Measurements from ENCODE around the gene ZC4H2.

ZC4H2 gene

DNA sequence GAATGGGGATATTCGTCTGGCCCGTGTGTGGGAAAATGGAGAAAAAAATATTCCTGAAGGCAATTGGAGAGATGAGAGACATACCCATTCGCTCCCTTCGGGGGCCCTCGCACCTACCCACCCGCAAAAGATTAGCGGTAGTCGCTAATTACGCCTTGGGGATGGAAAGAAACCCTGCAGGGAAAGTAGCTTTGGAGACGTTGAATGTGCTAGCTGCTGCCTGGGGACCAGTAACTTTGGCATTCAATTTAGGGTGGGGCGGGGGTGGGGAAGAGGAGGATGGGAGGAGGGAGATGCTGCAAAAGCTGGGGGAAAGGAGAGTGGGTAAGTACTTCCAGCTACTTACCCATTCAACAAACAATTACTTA, 407 bp upstream of the ZC4H2 start:
- H3K4me2 ChIP-seq: peak overlapping the region; percentile 69
- H3K36me3 ChIP-seq (ENCODE audit: insufficient read depth): no peaks in the 10 kb centered on the region
- peak overlapping the region; percentile 66; the same call in 1 of the 2 replicates for H2AFZ ChIP-seq (ENCODE audit: low read depth)
- no peak overlapping the region for H3K4me3 ChIP-seq (IDR thresholded peaks at IDR 0.05; ENCODE audit: insufficient read depth, low read depth, low read length)
- H4K20me1 ChIP-seq (ENCODE audit: insufficient read depth): no peaks in the 10 kb centered on the region
- no peak overlapping the region for H3K27ac ChIP-seq
- peaks cover 20% of the 10 kb centered on the region for H3K4me1 ChIP-seq (ENCODE audit: low read depth, poor library complexity, severe bottlenecking)
- TF ChIP-seq, protein P1, sequence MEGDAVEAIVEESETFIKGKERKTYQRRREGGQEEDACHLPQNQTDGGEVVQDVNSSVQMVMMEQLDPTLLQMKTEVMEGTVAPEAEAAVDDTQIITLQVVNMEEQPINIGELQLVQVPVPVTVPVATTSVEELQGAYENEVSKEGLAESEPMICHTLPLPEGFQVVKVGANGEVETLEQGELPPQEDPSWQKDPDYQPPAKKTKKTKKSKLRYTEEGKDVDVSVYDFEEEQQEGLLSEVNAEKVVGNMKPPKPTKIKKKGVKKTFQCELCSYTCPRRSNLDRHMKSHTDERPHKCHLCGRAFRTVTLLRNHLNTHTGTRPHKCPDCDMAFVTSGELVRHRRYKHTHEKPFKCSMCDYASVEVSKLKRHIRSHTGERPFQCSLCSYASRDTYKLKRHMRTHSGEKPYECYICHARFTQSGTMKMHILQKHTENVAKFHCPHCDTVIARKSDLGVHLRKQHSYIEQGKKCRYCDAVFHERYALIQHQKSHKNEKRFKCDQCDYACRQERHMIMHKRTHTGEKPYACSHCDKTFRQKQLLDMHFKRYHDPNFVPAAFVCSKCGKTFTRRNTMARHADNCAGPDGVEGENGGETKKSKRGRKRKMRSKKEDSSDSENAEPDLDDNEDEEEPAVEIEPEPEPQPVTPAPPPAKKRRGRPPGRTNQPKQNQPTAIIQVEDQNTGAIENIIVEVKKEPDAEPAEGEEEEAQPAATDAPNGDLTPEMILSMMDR (conservative IDR thresholded peaks at IDR 0.05; ENCODE audit: low read depth, low read length): no peak
- H3K27me3 ChIP-seq (ENCODE audit: insufficient read depth, low read depth): no peaks in the 10 kb centered on the region
- no peak overlapping the region for H3K9ac ChIP-seq
- H3K79me2 ChIP-seq (ENCODE audit: insufficient read depth, low read depth): no peaks in the 10 kb centered on the region

DNA sequence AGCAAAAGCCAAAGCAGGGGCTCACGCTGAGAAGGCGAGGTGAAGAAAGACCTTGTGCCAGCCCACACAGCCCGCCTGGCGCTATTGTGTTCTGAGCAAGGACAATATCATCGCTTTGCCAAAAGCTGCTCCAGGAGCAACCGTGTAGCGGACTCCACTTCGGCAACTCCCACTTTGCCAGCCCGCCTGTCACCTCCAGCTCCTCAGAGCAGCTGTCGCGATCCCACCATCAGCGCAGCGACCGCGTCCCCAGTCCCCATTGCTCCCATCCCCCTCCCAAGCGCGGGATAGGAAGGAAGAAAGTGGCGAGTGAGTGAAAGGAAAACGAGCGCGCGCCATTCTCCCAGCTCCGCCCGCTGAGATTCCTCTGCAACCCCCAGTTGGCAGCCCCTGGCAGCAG, 759 bp downstream of the ZC4H2 start:
- peak overlapping the region; percentile 66 for H2AFZ ChIP-seq (ENCODE audit: low read depth)
- H3K27ac ChIP-seq: peak overlapping the region; percentile 24; the same call in 1 of the 2 replicates
- peak overlapping the region; percentile 69 for H3K4me2 ChIP-seq
- no peaks in the 10 kb centered on the region for H3K79me2 ChIP-seq (ENCODE audit: insufficient read depth, low read depth)
- TF ChIP-seq, protein P1 (conservative IDR thresholded peaks at IDR 0.05; ENCODE audit: low read depth, low read length): no peak
- no peaks in the 10 kb centered on the region for H3K27me3 ChIP-seq (ENCODE audit: insufficient read depth, low read depth)
- no peaks in the 10 kb centered on the region for H4K20me1 ChIP-seq (ENCODE audit: insufficient read depth)
- H3K9ac ChIP-seq: peak overlapping the region; percentile 41; the same call in 1 of the 2 replicates
- no peak overlapping the region for H3K4me3 ChIP-seq (IDR thresholded peaks at IDR 0.05; ENCODE audit: insufficient read depth, low read depth, low read length)
- H3K36me3 ChIP-seq (ENCODE audit: insufficient read depth): no peaks in the 10 kb centered on the region
- H3K4me1 ChIP-seq (ENCODE audit: low read depth, poor library complexity, severe bottlenecking): peaks cover 20% of the 10 kb centered on the region

DNA sequence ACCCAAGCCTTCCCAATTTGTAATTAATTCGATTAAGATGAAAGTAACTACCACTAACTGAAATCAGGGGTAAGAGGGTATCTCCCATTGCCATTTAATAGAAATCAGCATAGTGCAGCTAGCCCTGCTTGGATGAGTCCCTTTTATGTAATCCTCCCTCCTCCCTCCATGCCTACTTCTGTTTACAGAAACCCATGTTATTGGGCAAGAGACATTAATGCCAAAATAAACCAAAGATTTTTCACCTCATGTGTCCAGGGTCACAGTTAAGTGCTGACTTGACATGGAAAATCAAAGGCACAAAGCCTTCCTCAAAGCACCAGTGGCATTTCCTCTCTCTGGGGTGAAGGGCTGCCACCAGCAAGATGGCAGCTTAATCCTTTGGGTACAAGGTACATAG, 50.8 kb downstream of the ZC4H2 start:
- no peaks in the 10 kb centered on the region for H3K4me1 ChIP-seq (ENCODE audit: low read depth, poor library complexity, severe bottlenecking)

DNA sequence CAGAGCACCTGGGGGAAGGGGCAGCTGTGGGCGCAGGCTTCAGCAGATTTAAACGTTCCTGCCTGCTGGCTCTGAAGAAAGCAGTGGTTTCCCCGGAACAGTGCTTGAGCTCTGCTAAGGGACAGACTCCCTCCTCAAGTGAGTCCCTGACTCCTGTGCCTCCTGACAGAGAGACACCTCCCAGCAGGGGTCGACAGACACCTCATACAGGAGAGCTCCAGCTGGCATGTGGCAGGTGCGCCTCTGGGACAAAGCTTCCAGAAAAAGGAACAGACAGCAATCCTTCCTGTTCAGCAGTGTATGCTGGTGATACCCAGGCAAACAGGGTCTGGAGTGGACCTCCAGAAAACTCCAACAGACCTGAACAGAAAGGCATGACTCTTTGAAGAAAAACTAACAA, 68.1 kb downstream of the ZC4H2 start:
- no peaks in the 10 kb centered on the region for H3K36me3 ChIP-seq (ENCODE audit: insufficient read depth)
- H3K4me2 ChIP-seq: no peak overlapping the region
- no peaks in the 10 kb centered on the region for H3K27me3 ChIP-seq (ENCODE audit: insufficient read depth, low read depth)
- no peaks in the 10 kb centered on the region for H4K20me1 ChIP-seq (ENCODE audit: insufficient read depth)
- H3K4me1 ChIP-seq (ENCODE audit: low read depth, poor library complexity, severe bottlenecking): no peaks in the 10 kb centered on the region
- no peaks in the 10 kb centered on the region for H3K79me2 ChIP-seq (ENCODE audit: insufficient read depth, low read depth)
- H3K4me3 ChIP-seq (IDR thresholded peaks at IDR 0.05; ENCODE audit: insufficient read depth, low read depth, low read length): no peak overlapping the region
- no peak overlapping the region for H3K27ac ChIP-seq
- H3K9ac ChIP-seq: no peak overlapping the region
- H2AFZ ChIP-seq (ENCODE audit: low read depth): no peak overlapping the region
- TF ChIP-seq, protein P1 (conservative IDR thresholded peaks at IDR 0.05; ENCODE audit: low read depth, low read length): no peak

More for the DNA sequence above, 50.8 kb downstream of the ZC4H2 start:
- no peaks in the 10 kb centered on the region for H3K36me3 ChIP-seq (ENCODE audit: insufficient read depth)
- H4K20me1 ChIP-seq (ENCODE audit: insufficient read depth): no peaks in the 10 kb centered on the region
- no peaks in the 10 kb centered on the region for H3K27me3 ChIP-seq (ENCODE audit: insufficient read depth, low read depth)
- no peaks in the 10 kb centered on the region for H3K79me2 ChIP-seq (ENCODE audit: insufficient read depth, low read depth)
- no peak overlapping the region for H3K9ac ChIP-seq
- H3K4me2 ChIP-seq: no peak overlapping the region
- TF ChIP-seq, protein P1 (conservative IDR thresholded peaks at IDR 0.05; ENCODE audit: low read depth, low read length): no peak
- H2AFZ ChIP-seq (ENCODE audit: low read depth): no peak overlapping the region
- H3K27ac ChIP-seq: no peak overlapping the region
- no peak overlapping the region for H3K4me3 ChIP-seq (IDR thresholded peaks at IDR 0.05; ENCODE audit: insufficient read depth, low read depth, low read length)

Data from KMS-11 (cell line).